ENCODE measurements around the gene SPANXD.
"Not testable (repeated sequence)": the region's sequence is repeated elsewhere in the genome, so short reads cannot be mapped to it uniquely, and the experiment has no call there.

Gene SPANXD

GRCh38 chrX:141698639-141699038 lies at the start of gene SPANXD:
Gene SPANXD (minus strand): TSS chrX:141698739. CDS start chrX:141698405, 334 bp downstream.
- not testable (repeated sequence) for DNase-seq

GRCh38 chrX:141742666-141743065 lies 44.1 kb upstream of the SPANXD start:
- DNase-seq: no peak

GRCh38 chrX:141736656-141737055 lies 38.1 kb upstream of the SPANXD start:
- no peak for DNase-seq

GRCh38 chrX:141733371-141733770 lies 34.8 kb upstream of the SPANXD start:
- DNase-seq: no peak

- DNase-seq: no peak
These were observed 33.5 kb upstream of the SPANXD start for GRCh38 chrX:141732031-141732430.

- no peak for DNase-seq
These were observed 25.6 kb upstream of the SPANXD start for GRCh38 chrX:141724186-141724585.

GRCh38 chrX:141714680-141715079 lies 16.1 kb upstream of the SPANXD start:
- no peak for DNase-seq

GRCh38 chrX:141701072-141701471 lies 2.5 kb upstream of the SPANXD start:
- no peak for DNase-seq

GRCh38 chrX:141673946-141674345 lies 24.6 kb downstream of the SPANXD start:
- DNase-seq: no peak

GRCh38 chrX:141669689-141670088 lies 28.9 kb downstream of the SPANXD start:
- DNase-seq: no peak

GRCh38 chrX:141668371-141668770 lies 30.2 kb downstream of the SPANXD start:
- DNase-seq: no peak

- DNase-seq: no peak
These were observed 35.8 kb downstream of the SPANXD start for GRCh38 chrX:141662781-141663180.

GRCh38 chrX:141652286-141652685 lies 46.3 kb downstream of the SPANXD start:
- DNase-seq: no peak

Data from SHP77 (cell line).